SIG-M5 treated with dmso at 0.1 percent for 504 hours (cell line): Measurements from ENCODE around the gene ASB18.

Experiments used
- DNase-seq: peaks from one replicate; lab custom pipeline; 2025; ENCODE audit not compliant: unreplicated experiment; lab: John Stamatoyannopoulos, UW

ASB18 gene

GRCh38 chr2:236164925-236165841 is 99.0 kb downstream of the ASB18 start:
- no peak for DNase-seq

GRCh38 chr2:236164201-236164924 is 99.8 kb downstream of the ASB18 start:
- no peak for DNase-seq

DNA sequence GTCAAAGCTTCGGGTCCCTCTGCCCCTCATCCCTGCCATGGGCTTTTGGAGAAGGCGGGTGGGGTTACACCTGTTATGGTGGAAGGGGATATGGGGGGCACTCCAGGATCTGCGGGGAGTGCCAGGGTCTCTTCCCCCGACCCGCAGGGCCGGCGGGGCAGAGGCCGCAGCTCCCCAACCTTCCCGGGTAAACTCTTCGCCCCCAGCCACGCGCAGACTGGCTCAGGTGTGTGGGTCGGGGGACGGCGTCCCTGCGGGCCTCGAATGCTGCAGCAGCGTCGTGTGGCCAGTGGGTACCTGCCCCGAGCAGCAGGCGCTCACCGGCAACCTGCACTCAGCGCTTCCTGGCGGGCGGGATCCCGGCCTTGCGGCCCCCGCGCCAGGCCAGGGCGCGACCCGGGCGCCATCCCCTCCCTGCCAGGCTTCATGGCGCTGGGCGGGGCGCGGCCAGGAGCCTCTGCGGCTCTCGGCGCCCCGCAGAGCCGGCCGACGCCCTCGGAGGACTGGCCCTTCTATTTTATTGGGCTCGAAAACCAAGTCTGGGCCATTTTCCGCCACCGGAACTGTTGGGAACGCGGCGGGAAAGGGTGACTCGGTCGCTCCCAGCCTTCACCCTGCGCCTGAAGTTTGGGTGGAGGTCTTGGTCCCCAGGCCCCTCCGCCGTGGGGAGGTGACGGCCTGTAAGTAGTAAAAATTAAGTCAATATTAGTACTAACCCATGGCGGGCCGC is 100.6 kb downstream of the ASB18 start:
- no peak for DNase-seq

GRCh38 chr2:236162882-236163470 is 101.2 kb downstream of the ASB18 start:
- no peak for DNase-seq

DNA sequence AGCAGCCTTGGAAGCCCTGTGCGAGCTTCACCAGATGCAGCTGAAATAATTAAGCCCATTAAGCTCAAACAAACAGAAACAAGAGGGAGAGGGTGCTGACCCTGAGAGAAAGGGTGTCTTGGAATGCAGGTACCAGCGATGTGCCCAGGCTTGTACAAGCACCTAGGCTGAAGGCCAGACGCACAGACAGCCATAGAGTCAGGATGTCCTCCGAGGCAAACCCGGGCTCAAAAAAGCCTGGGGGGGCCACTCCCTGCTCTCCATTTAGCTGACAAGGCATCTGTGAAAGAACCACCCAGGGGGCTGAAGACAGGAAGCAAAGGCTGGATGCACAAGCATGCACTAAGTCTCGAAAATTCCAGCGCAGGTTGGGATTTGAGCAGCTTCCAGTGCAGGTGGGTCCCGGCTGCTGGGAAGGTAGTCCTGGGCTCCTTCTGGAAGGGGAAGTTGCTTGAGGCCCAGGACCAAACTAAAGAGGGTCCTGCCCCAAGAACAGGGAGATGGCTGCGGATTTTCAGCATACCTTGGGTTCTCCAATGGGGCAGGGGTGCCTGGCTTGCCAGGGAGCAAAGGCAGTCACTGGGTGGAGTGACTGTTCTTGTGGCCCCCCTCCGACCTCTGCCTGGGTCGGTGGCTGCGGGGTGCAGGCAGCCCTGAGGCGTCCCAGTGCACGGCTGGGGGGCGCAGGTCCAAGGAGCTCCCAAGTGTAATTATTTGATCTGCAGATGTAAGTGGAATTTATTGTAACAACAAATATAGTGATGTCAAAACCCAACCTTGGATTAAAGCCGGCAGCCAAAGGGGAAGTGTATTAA is 102.0 kb downstream of the ASB18 start:
- DNase-seq, result no peak

DNA sequence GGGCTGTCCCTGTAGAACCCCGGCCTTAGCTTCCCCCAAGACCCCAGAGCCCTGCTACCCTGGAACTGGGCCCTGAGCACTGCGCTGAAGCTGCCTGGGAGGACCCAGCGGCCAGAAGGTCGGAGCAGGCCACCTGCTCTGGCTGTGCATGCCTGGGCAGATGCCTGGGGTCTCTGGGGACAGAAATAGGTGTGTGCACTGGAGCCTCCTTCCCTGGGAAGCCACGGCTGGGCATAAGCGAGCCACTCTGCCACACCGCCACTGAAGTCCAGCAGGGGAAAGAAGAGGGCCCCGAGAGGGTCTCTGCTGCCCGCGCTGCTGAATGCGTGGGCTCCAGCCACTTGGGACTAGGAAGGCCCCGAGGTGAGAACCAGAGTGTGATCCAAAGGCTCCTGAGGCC is 102.7 kb downstream of the ASB18 start:
- DNase-seq, result no peak

GRCh38 chr2:236161082-236161462 is 103.1 kb downstream of the ASB18 start:
- no peak for DNase-seq

GRCh38 chr2:236160366-236161081 is 103.7 kb downstream of the ASB18 start:
- no peak for DNase-seq

DNA sequence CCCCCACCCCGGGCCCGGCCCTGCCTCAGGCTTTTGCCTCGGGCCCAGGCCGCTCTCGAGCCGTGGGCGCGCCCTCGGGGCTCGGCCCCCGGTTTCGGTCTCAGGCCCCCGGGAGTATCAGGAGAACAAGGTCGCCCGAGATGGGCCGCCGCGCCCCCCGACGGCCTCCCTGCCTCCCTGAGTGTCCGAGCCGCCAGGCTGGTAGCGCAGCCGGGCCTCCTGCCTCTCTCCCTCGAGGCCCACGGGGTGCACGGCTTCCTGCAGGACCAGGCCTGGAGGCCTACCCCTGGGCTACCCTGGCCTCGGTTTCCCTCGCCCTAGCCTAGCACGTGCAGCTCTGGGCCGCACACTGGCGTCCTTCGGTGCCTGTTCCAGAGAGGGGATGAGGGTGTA is 104.4 kb downstream of the ASB18 start:
- no peak for DNase-seq

DNA sequence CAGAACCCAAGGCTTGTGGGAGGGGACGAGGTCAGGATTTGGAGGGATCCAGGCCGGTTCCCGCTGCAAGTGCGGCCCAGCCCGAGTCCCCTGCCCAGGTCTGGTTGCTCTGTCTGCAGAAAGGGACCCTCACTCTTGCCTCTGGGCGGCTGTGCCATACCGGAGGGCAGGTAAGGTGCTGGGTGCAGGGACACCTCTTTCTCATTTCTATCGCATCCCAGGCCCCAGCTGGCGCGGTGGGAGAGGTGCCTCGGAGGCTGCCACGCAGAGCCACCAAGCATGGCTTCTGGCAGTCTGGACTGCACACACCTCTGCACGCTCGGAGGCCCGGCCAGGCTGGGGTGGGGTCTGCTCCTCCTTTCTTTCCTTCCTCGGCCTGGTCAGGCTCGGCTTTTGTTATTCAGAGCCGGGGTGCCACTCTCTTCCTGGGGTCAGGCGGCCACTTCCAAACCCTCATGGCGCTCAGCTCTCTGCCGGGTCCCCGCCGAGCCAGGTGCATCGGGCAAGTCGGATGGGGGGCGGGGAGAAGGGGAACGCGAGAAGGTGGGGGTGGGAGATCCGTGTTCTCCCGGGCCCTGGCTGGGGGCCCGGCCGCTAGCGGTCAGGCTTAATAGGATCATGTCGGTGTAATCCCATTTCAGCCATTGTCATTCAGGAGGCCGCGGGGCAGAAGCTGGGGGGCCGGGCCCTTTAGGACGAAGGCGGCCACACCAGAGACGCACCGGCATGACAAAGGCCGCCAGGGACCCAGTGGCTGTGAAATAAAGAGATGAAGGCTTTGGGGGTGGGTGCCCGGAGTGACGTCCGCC is 105.0 kb downstream of the ASB18 start:
- DNase-seq, result no peak

DNA sequence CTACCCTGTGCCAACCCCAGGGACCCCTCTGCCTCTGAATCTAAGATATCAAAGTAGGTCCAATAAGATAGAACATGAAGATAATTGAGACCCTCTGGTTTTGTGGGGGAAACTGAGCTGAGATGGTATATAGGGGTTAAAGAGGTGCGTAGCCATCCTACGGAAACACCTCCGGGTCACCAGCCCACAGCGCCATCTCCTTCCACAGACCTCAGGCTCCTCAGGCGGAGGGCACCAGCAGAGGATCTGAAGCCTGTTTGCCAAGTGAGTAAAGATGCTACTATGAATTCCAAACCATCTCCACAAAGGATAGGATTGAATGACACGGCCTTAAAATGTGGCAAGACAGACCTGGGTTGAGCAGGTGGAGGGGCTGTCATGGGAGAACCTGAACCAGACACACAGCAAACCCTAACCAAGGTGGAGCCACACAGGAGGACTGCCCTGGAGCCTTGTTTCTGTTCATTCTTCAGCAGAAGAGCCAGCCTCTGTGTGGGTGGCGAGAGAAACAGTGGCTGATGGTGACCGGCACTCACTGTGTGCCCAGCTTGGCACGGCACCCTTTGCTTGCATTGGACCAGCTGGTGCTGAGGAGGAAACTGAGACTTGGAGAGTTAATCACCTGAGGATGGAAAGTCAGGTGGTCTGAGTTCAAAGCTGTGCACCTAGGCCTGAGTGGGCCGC is 106.2 kb downstream of the ASB18 start:
- DNase-seq, result no peak

GRCh38 chr2:236157366-236157765 is 106.8 kb downstream of the ASB18 start:
- DNase-seq, result no peak

GRCh38 chr2:236156860-236157194 is 107.4 kb downstream of the ASB18 start:
- DNase-seq, result no peak

GRCh38 chr2:236156095-236156859 is 107.9 kb downstream of the ASB18 start:
- DNase-seq, result no peak

GRCh38 chr2:236155406-236155805 is 108.8 kb downstream of the ASB18 start:
- DNase-seq, result no peak

GRCh38 chr2:236146436-236146835 is 117.8 kb downstream of the ASB18 start:
- DNase-seq, result no peak

- no peak for DNase-seq
Observed at GRCh38 chr2:236143811-236144210, 120.4 kb downstream of the ASB18 start.
